Mononuclear cell (primary cell): ENCODE data around the gene RNF187. TPM values are rescaled to one million over a fixed set of nuclear protein-coding genes. Genes with fewer than 3 reads are reported as not detected.

Source experiments
- H3K27me3 ChIP-seq: 2 replicates; pipeline ENCODE4 v1.6.0; 2011; ENCODE audit warnings: low read length, control low read depth; ENCODE audit not compliant: insufficient read depth
- H3K4me1 ChIP-seq: 2 replicates; pipeline ENCODE4 v1.5.1; 2011; ENCODE audit warnings: mild to moderate bottlenecking, low read length, control low read depth; ENCODE audit not compliant: insufficient read depth
- H3K4me3 ChIP-seq: 2 replicates; pipeline ENCODE4 v1.5.1; 2011; ENCODE audit warnings: mild to moderate bottlenecking, low read length, moderate library complexity
- H3K9me3 ChIP-seq: 2 replicates; pipeline ENCODE4 v1.5.1; 2011; ENCODE audit warnings: low read depth, mild to moderate bottlenecking, control low read depth, low read length
- total RNA-seq: library from RNA; depleted of rRNA; stranded (reverse); fragments of >200 nt; gene quantifications from one replicate; pipeline ENCODE4 v1.2.3, GENCODE V29; 2012

The RNF187 gene
- total RNA-seq, 1 donor = 13.7 TPM

GRCh38 chr1:228530951-228531731 lies 44.0 kb downstream of the RNF187 start:
- no peaks in the 10 kb centered on the region for H3K9me3 ChIP-seq
- no peaks in the 10 kb centered on the region for H3K4me1 ChIP-seq
- no peaks in the 10 kb centered on the region for H3K27me3 ChIP-seq
- H3K4me3 ChIP-seq = no peak overlapping the region

- H3K4me1 ChIP-seq = no peaks in the 10 kb centered on the region
- H3K27me3 ChIP-seq = no peaks in the 10 kb centered on the region
- H3K4me3 ChIP-seq = no peak overlapping the region
- H3K9me3 ChIP-seq = no peaks in the 10 kb centered on the region
These were observed 51.6 kb downstream of the RNF187 start for GRCh38 chr1:228538831-228539230.

- no peaks in the 10 kb centered on the region for H3K4me1 ChIP-seq
- H3K9me3 ChIP-seq = no peaks in the 10 kb centered on the region
- H3K4me3 ChIP-seq = no peak overlapping the region
- H3K27me3 ChIP-seq = no peaks in the 10 kb centered on the region
These were observed 53.2 kb downstream of the RNF187 start for GRCh38 chr1:228540161-228540917.

- Histone ChIP-seq H3K9me3 (no peaks in the 10 kb centered on the region), H3K27me3 (no peaks in the 10 kb centered on the region), H3K4me3 (no peak overlapping the region), H3K4me1 (no peaks in the 10 kb centered on the region)
These were observed 54.5 kb downstream of the RNF187 start for GRCh38 chr1:228541725-228542124.

- H3K4me1 ChIP-seq = no peaks in the 10 kb centered on the region
- no peaks in the 10 kb centered on the region for H3K9me3 ChIP-seq
- no peaks in the 10 kb centered on the region for H3K27me3 ChIP-seq
- no peak overlapping the region for H3K4me3 ChIP-seq
These were observed 55.2 kb downstream of the RNF187 start for GRCh38 chr1:228542376-228542775.

GRCh38 chr1:228542981-228543380 lies 55.8 kb downstream of the RNF187 start:
- Histone ChIP-seq H3K9me3 (no peaks in the 10 kb centered on the region), H3K4me3 (no peak overlapping the region), H3K4me1 (no peaks in the 10 kb centered on the region), H3K27me3 (no peaks in the 10 kb centered on the region)

GRCh38 chr1:228543396-228543795 lies 56.2 kb downstream of the RNF187 start:
- H3K4me1 ChIP-seq = no peaks in the 10 kb centered on the region
- no peaks in the 10 kb centered on the region for H3K27me3 ChIP-seq
- H3K4me3 ChIP-seq = no peak overlapping the region
- H3K9me3 ChIP-seq = no peaks in the 10 kb centered on the region

GRCh38 chr1:228544021-228544850 lies 57.1 kb downstream of the RNF187 start:
- no peaks in the 10 kb centered on the region for H3K9me3 ChIP-seq
- no peak overlapping the region for H3K4me3 ChIP-seq
- H3K27me3 ChIP-seq = no peaks in the 10 kb centered on the region
- H3K4me1 ChIP-seq = no peaks in the 10 kb centered on the region

- H3K4me3 ChIP-seq = no peak overlapping the region
- no peaks in the 10 kb centered on the region for H3K27me3 ChIP-seq
- H3K4me1 ChIP-seq = no peaks in the 10 kb centered on the region
- no peaks in the 10 kb centered on the region for H3K9me3 ChIP-seq
These were observed 57.9 kb downstream of the RNF187 start for GRCh38 chr1:228544921-228545591.

Other genes starting within 250 kb of the RNF187 start
- 34.5 TPM for gene TRIM11, start 80.5 kb upstream of the RNF187 start, total RNA-seq
- 0.42 TPM for gene TRIM17, start 70.5 kb upstream of the RNF187 start, total RNA-seq
- gene RHOU, start 248.1 kb downstream of the RNF187 start, total RNA-seq = 15.3 TPM